Measurements from ENCODE around the gene SOWAHA. TPM values are rescaled to one million over a fixed set of nuclear protein-coding genes. Genes with fewer than 3 reads are reported as not detected.

SOWAHA gene
- polyA plus RNA-seq, 1 donor from 2014 or later, result 23.4 TPM

- TF ChIP-seq SMC3 (conservative IDR thresholded peaks at IDR 0.05; ENCODE audit: poor library complexity), result no peak
These were observed 18.2 kb downstream of the SOWAHA start (continued) for GRCh38 chr5:132831095-132831860.

DNA sequence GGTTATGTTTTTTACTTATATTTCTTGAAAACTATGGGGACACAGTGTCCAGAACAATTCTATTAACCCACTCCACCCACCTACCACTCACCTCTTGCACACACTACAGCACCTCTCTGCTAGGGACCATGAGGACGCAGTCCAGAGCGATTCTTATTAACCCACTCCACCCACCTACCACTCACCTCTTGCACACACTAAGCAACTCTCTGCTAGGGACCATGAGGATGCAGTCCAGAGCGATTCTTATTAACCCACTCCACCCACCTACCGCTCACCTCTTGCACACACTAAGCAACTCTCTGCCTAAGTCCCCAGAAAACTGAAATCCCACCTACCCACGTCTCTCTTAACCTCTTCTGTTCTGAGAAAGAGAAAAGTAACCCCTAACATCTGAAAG, 19.5 kb downstream of the SOWAHA start:
- no peaks in the 10 kb centered on the region for H3K9me2 ChIP-seq (ENCODE audit: insufficient read depth, low read length)
- H3K36me3 ChIP-seq (ENCODE audit: insufficient read depth, low read length), result no peaks in the 10 kb centered on the region
- peaks cover 40% of the 10 kb centered on the region for H3K27me3 ChIP-seq (ENCODE audit: insufficient read depth, low read depth, low read length)
- no peaks in the 10 kb centered on the region for H3F3A ChIP-seq (ENCODE audit: insufficient read depth, low read length, poor library complexity, severe bottlenecking)
- H3K9me3 ChIP-seq (ENCODE audit: low read length), result no peaks in the 10 kb centered on the region
- H3K27ac ChIP-seq (ENCODE audit: low read length), result no peak overlapping the region
- TF ChIP-seq MXI1 (conservative IDR thresholded peaks at IDR 0.05; ENCODE audit: poor library complexity, severe bottlenecking), result no peak
- TF ChIP-seq RAD21 (conservative IDR thresholded peaks at IDR 0.05), result no peak
- no peak for TF ChIP-seq SMC3 (conservative IDR thresholded peaks at IDR 0.05; ENCODE audit: poor library complexity)
- TF ChIP-seq, protein P1, sequence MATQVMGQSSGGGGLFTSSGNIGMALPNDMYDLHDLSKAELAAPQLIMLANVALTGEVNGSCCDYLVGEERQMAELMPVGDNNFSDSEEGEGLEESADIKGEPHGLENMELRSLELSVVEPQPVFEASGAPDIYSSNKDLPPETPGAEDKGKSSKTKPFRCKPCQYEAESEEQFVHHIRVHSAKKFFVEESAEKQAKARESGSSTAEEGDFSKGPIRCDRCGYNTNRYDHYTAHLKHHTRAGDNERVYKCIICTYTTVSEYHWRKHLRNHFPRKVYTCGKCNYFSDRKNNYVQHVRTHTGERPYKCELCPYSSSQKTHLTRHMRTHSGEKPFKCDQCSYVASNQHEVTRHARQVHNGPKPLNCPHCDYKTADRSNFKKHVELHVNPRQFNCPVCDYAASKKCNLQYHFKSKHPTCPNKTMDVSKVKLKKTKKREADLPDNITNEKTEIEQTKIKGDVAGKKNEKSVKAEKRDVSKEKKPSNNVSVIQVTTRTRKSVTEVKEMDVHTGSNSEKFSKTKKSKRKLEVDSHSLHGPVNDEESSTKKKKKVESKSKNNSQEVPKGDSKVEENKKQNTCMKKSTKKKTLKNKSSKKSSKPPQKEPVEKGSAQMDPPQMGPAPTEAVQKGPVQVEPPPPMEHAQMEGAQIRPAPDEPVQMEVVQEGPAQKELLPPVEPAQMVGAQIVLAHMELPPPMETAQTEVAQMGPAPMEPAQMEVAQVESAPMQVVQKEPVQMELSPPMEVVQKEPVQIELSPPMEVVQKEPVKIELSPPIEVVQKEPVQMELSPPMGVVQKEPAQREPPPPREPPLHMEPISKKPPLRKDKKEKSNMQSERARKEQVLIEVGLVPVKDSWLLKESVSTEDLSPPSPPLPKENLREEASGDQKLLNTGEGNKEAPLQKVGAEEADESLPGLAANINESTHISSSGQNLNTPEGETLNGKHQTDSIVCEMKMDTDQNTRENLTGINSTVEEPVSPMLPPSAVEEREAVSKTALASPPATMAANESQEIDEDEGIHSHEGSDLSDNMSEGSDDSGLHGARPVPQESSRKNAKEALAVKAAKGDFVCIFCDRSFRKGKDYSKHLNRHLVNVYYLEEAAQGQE (IDR thresholded peaks at IDR 0.05; ENCODE audit: borderline replicate concordance), result no peak
- no peak for TF ChIP-seq POLR2AphosphoS5 (IDR thresholded peaks at IDR 0.05)
- TF ChIP-seq TAF1 (IDR thresholded peaks at IDR 0.05; ENCODE audit: low read depth), result no peak
- no peak for TF ChIP-seq CTCF (IDR thresholded peaks at IDR 0.05; ENCODE audit: poor library complexity, severe bottlenecking)
- no peaks in the 10 kb centered on the region for H3K79me2 ChIP-seq (replicated peaks; ENCODE audit: insufficient read depth, low read length)
- no peak overlapping the region for H3K9ac ChIP-seq (ENCODE audit: low read length)
- H3K4me2 ChIP-seq (ENCODE audit: low read length), result no peak overlapping the region
- no peaks in the 10 kb centered on the region for H4K20me1 ChIP-seq (ENCODE audit: insufficient read depth)
- no peak overlapping the region for H2AFZ ChIP-seq (ENCODE audit: low read depth, low read length)
- H3K4me3 ChIP-seq (ENCODE audit: low read length), result no peak overlapping the region

- Histone ChIP-seq H4K20me1 (ENCODE audit: insufficient read depth) (no peaks in the 10 kb centered on the region), H3K9ac (ENCODE audit: low read length) (no peak overlapping the region), H3K27me3 (ENCODE audit: insufficient read depth, low read depth, low read length) (peaks cover 25% of the 10 kb centered on the region), H3K9me2 (ENCODE audit: insufficient read depth, low read length) (no peaks in the 10 kb centered on the region), H3F3A (ENCODE audit: insufficient read depth, low read length, poor library complexity, severe bottlenecking) (no peaks in the 10 kb centered on the region), H3K4me3 (ENCODE audit: low read length) (no peak overlapping the region), H3K79me2 (replicated peaks; ENCODE audit: insufficient read depth, low read length) (no peaks in the 10 kb centered on the region), H3K9me3 (ENCODE audit: low read length) (no peaks in the 10 kb centered on the region), H3K4me2 (ENCODE audit: low read length) (no peak overlapping the region), H3K27ac (ENCODE audit: low read length) (no peak overlapping the region), H2AFZ (ENCODE audit: low read depth, low read length) (no peak overlapping the region), H3K36me3 (ENCODE audit: insufficient read depth, low read length) (no peaks in the 10 kb centered on the region)
- no peak for TF ChIP-seq EZH2 (IDR thresholded peaks at IDR 0.05; ENCODE audit: borderline replicate concordance, insufficient read depth, low read length, poor library complexity, severe bottlenecking)
- no peak for TF ChIP-seq CTCF (IDR thresholded peaks at IDR 0.05; ENCODE audit: poor library complexity, severe bottlenecking)
- TF ChIP-seq RAD21 (conservative IDR thresholded peaks at IDR 0.05), result no peak
- TF ChIP-seq, protein P1 (IDR thresholded peaks at IDR 0.05; ENCODE audit: borderline replicate concordance), result no peak
- no peak for TF ChIP-seq TAF1 (IDR thresholded peaks at IDR 0.05; ENCODE audit: low read depth)
- TF ChIP-seq MXI1 (conservative IDR thresholded peaks at IDR 0.05; ENCODE audit: poor library complexity, severe bottlenecking), result no peak
- TF ChIP-seq POLR2AphosphoS5 (IDR thresholded peaks at IDR 0.05), result no peak
- no peak for TF ChIP-seq SMC3 (conservative IDR thresholded peaks at IDR 0.05; ENCODE audit: poor library complexity)
- no peak for TF ChIP-seq EP300 (conservative IDR thresholded peaks at IDR 0.05; ENCODE audit: poor library complexity, severe bottlenecking)
These were observed 21.0 kb downstream of the SOWAHA start for GRCh38 chr5:132834057-132834456.

Measured in neural cell (in vitro differentiated cells).